Mesenteric fat pad (tissue), 1 donor: ENCODE results near the gene ECEL1. TPM values are rescaled to one million over a fixed set of nuclear protein-coding genes. Genes with fewer than 3 reads are reported as not detected.
A peak's percentile ranks its signal among the peaks of the same experiment; 100 is the strongest.
"Not testable (repeated sequence)": the region's sequence is repeated elsewhere in the genome, so short reads cannot be mapped to it uniquely, and the experiment has no call there.

ENCODE experiments used
- DNase-seq: peaks from one replicate; pipeline ENCODE4 v3.0.0-alpha.2; 2020; ENCODE audit warnings: low spot score
- total RNA-seq: library from RNA; stranded (reverse); fragmentation: NEBNext Ultra II Directional; extraction: Animal tissue kit (Norgen Biotek cat#: 25700); gene quantifications from one replicate; pipeline ENCODE4 v1.2.1, GENCODE V29; 2021
- donor health status: DM: yes; HTN: yes; CAD: no.

ECEL1 gene
- total RNA-seq, 1 donor from 2014 or later, result 0.35 TPM

- DNase-seq, result peak; percentile 67
These were observed 43.8 kb downstream of the ECEL1 start for GRCh38 chr2:232443669-232444408.

- peak; percentile 74 for DNase-seq
These were observed 44.6 kb downstream of the ECEL1 start for GRCh38 chr2:232443047-232443446.

GRCh38 chr2:232442431-232442830 is 45.2 kb downstream of the ECEL1 start:
- peak; percentile 65 for DNase-seq

- DNase-seq, result peak; percentile 81
These were observed 45.7 kb downstream of the ECEL1 start for GRCh38 chr2:232441922-232442321.

- DNase-seq, result no peak
These were observed 46.4 kb downstream of the ECEL1 start for GRCh38 chr2:232441147-232441651.

- not testable (repeated sequence) for DNase-seq
These were observed 47.2 kb downstream of the ECEL1 start for GRCh38 chr2:232440220-232441018.

- DNase-seq, result no peak
These were observed 47.9 kb downstream of the ECEL1 start for GRCh38 chr2:232439758-232440135.

GRCh38 chr2:232438951-232439757 is 48.5 kb downstream of the ECEL1 start:
- no peak for DNase-seq

- no peak for DNase-seq
These were observed 49.5 kb downstream of the ECEL1 start for GRCh38 chr2:232438091-232438490.

GRCh38 chr2:232437195-232437571 is 50.5 kb downstream of the ECEL1 start:
- no peak for DNase-seq

- DNase-seq, result peak; percentile 62
These were observed 51.0 kb downstream of the ECEL1 start for GRCh38 chr2:232436381-232437194.

- peak; percentile 43 for DNase-seq
These were observed 51.8 kb downstream of the ECEL1 start for GRCh38 chr2:232435805-232436204.

GRCh38 chr2:232435375-232435648 is 52.3 kb downstream of the ECEL1 start:
- DNase-seq, result no peak

- no peak for DNase-seq
These were observed 52.9 kb downstream of the ECEL1 start for GRCh38 chr2:232434563-232435374.

GRCh38 chr2:232434091-232434490 is 53.5 kb downstream of the ECEL1 start:
- DNase-seq, result no peak

GRCh38 chr2:232433622-232434021 is 54.0 kb downstream of the ECEL1 start:
- DNase-seq, result not testable (repeated sequence)

- no peak for DNase-seq
These were observed 54.9 kb downstream of the ECEL1 start for GRCh38 chr2:232432598-232433184.

- DNase-seq, result no peak
These were observed 55.7 kb downstream of the ECEL1 start for GRCh38 chr2:232431705-232432590.
